Naive thymus-derived CD4-positive, alpha-beta T cell (primary cell): ENCODE data around the gene ZFP69B. TPM values are rescaled to one million over a fixed set of nuclear protein-coding genes. Genes with fewer than 3 reads are reported as not detected.
A peak's percentile ranks its signal among the peaks of the same experiment; 100 is the strongest.

Experiments
- ATAC-seq: fragments of 150-1000 bp; cut with Tn5 transposase; 2 replicates; pipeline ENCODE4 v1.10.0; 2021; ENCODE audit warnings: mild to moderate bottlenecking, moderate library complexity
- CTCF ChIA-PET: fragments of 350-600 bp; sonication (Branson Sonifier 250); formaldehyde crosslinking; loops from one replicate; lab custom pipeline; 2021; ENCODE audit warnings: antibody characterized with exemption; lab: Charles Lee
- POLR2A ChIA-PET: fragments of 350-600 bp; sonication (Branson Sonifier 250); formaldehyde crosslinking; loops from one replicate; lab custom pipeline; 2021; ENCODE audit warnings: antibody characterized with exemption, inconsistent platforms; lab: Charles Lee
- DNase-seq, 9 donors: peaks; one replicate each; pipeline versions ENCODE4 v3.0.0 to v3.0.0-alpha.2; 2020 to 2022; ENCODE audit warnings: mixed read lengths in 1 of 9
- H3K27ac ChIP-seq: one replicate; pipeline ENCODE4 v1.7.0; 2013; ENCODE audit warnings: mild to moderate bottlenecking, low read depth, low read length, moderate library complexity
- H3K27me3 ChIP-seq, 2 donors: one replicate each; pipeline ENCODE4 v1.7.0; 2013; ENCODE audit warnings: low read length in 2 of 2, mild to moderate bottlenecking in 2 of 2, moderate library complexity in 2 of 2; ENCODE audit not compliant: control insufficient read depth in 2 of 2, insufficient read depth in 2 of 2
- H3K36me3 ChIP-seq, 3 experiments: 1 replicate in 2 of 3; 2 replicates in 1 of 3; pipeline ENCODE4 v1.7.0; 2013; ENCODE audit warnings: low read length in 3 of 3, mild to moderate bottlenecking in 3 of 3, moderate library complexity in 1 of 3; ENCODE audit not compliant: insufficient read depth in 3 of 3, control insufficient read depth in 2 of 3
- H3K4me1 ChIP-seq, 2 donors: one replicate each; pipeline ENCODE4 v1.7.0; 2013; ENCODE audit warnings: low read length in 2 of 2, mild to moderate bottlenecking in 2 of 2, moderate library complexity in 1 of 2; ENCODE audit not compliant: control insufficient read depth in 2 of 2, insufficient read depth in 2 of 2
- H3K4me3 ChIP-seq: 2 replicates; pipeline ENCODE4 v1.7.0; 2013; ENCODE audit warnings: mild to moderate bottlenecking, low read length
- H3K9me3 ChIP-seq, 3 experiments: 1 replicate in 2 of 3; 2 replicates in 1 of 3; pipeline ENCODE4 v1.7.0; 2013; ENCODE audit warnings: low read length in 3 of 3; ENCODE audit not compliant: control insufficient read depth in 2 of 3
- H3K27ac Mint-ChIP-seq, 9 donors: one replicate each; pipeline ENCODE4 v1.8.0; 2020 to 2022; ENCODE audit warnings: mixed read lengths in 9 of 9, mild to moderate bottlenecking in 8 of 9, moderate library complexity in 5 of 9, inconsistent platforms in 2 of 9
- H3K27me3 Mint-ChIP-seq, 5 donors: one replicate each; pipeline ENCODE4 v1.8.0; 2021 to 2022; ENCODE audit warnings: mixed read lengths in 5 of 5, mild to moderate bottlenecking in 1 of 5
- H3K36me3 Mint-ChIP-seq, 5 donors: one replicate each; pipeline ENCODE4 v1.8.0; 2020 to 2022; ENCODE audit warnings: mixed read lengths in 5 of 5, mild to moderate bottlenecking in 3 of 5, inconsistent platforms in 1 of 5
- H3K4me1 Mint-ChIP-seq, 7 donors: one replicate each; pipeline ENCODE4 v1.8.0; 2020 to 2022; ENCODE audit warnings: mixed read lengths in 7 of 7, mild to moderate bottlenecking in 3 of 7, inconsistent platforms in 1 of 7
- H3K4me3 Mint-ChIP-seq, 10 donors: one replicate each; pipeline ENCODE4 v1.8.0; 2020 to 2022; ENCODE audit warnings: mild to moderate bottlenecking in 10 of 10, mixed read lengths in 10 of 10, moderate library complexity in 6 of 10, inconsistent platforms in 2 of 10
- H3K9me3 Mint-ChIP-seq, 11 donors: one replicate each; pipeline ENCODE4 v1.8.0; 2020 to 2022; ENCODE audit warnings: mixed read lengths in 11 of 11, mild to moderate bottlenecking in 4 of 11, inconsistent platforms in 1 of 11, moderate library complexity in 1 of 11
- intact Hi-C, 2 donors: fragments of 100-400 bp; cut with micrococcal nuclease; formaldehyde crosslinking; loops; one replicate each; pipeline ENCODE4 v1.15.1; 2023
- polyA plus RNA-seq, 2 donors: library from polyadenylated mRNA; unstranded; fragments of 300-500 nt; fragmentation: Illumina TruSeq; gene quantifications; one replicate each; pipeline ENCODE4 v1.2.3, GENCODE V29; 2021
- total RNA-seq, 6 experiments: library from RNA in 5 of 6; stranded (reverse) in 5 of 6; gene quantifications; 1 replicate in 5 of 6; 2 replicates in 1 of 6; pipeline ENCODE4 v1.2.3 and lab custom pipeline; 2021 to 2026

ZFP69B gene
- total and polyA plus RNA-seq, 7 experiments from 2014 or later = 2.2 to 8.3 (median 3.6) TPM

GRCh38 chr1:40432644-40433390 is 17.5 kb upstream of the ZFP69B start:
- Histone ChIP-seq H3K4me3 (no peak overlapping the region), H3K27ac (no peak overlapping the region), H3K4me1 (no peaks in the 10 kb centered on the region), H3K9me3 (no peaks in the 10 kb centered on the region), H3K36me3 (no peaks in the 10 kb centered on the region), H3K27me3 (no peaks in the 10 kb centered on the region)
- intact Hi-C loops = no loop called here
- H3K36me3 Mint-ChIP-seq = peaks cover 0 to 43% (median 4%) of the 10 kb centered on the region in 5 donors
- peaks cover 0 to 7% (median 0%) of the 10 kb centered on the region in 11 donors for H3K9me3 Mint-ChIP-seq
- no peak for DNase-seq
- H3K4me1 Mint-ChIP-seq = no peaks in the 10 kb centered on the region
- POLR2A ChIA-PET = interaction anchor here (0.6 to 0.7 kb wide), 2 partner anchors 37 to 126 kb away, joined by 4 to 5 read pairs; no protein-coding TSS in a partner anchor
- CTCF ChIA-PET = interaction anchor here (1.1 to 1.3 kb wide), 2 partner anchors 84 to 281 kb away, joined by 6 to 9 read pairs; no protein-coding TSS in a partner anchor
- no peak overlapping the region for H3K4me3 Mint-ChIP-seq
- no peak for ATAC-seq
- no peaks in the 10 kb centered on the region for H3K27me3 Mint-ChIP-seq
- peak overlapping the region in 1 of 9 donors; percentile 9 for H3K27ac Mint-ChIP-seq

DNA sequence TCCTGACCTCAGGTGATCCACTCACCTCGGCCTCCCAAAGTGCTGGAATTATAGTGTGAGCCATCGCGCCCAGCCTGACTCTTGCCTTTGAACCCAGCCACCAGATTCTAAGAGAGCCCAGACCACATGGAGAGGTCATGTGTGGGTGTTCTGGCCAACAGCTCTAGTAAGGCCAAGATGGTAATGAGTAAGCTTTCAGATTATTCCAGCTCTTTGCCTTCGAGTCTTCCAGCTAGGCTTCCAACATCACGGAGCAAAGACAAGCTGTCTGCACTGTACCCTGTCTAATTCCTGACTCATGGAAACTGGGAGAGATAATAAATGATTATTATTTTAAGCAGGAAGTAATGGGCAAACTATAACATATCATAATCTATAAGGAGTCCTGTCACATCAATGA is 14.8 kb upstream of the ZFP69B start:
- Mint-ChIP-seq H3K9me3 (peaks cover 0 to 5% (median 0%) of the 10 kb centered on the region in 11 donors), H3K27ac (no peak overlapping the region), H3K4me3 (no peak overlapping the region), H3K27me3 (no peaks in the 10 kb centered on the region), H3K36me3 (peaks cover 0 to 46% (median 4%) of the 10 kb centered on the region in 5 donors), H3K4me1 (peaks cover 0 to 5% (median 0%) of the 10 kb centered on the region in 7 donors)
- POLR2A ChIA-PET = no interaction called here
- ATAC-seq (no peak), DNase-seq (no peak)
- no peak overlapping the region for H3K4me3 ChIP-seq
- CTCF ChIA-PET = interaction anchor here (0.6 to 3.1 kb wide), 2 partner anchors 291 to 327 kb away, joined by 3 to 9 read pairs; no protein-coding TSS in a partner anchor
- H3K36me3 ChIP-seq = no peaks in the 10 kb centered on the region
- H3K9me3 ChIP-seq = no peaks in the 10 kb centered on the region
- no peaks in the 10 kb centered on the region for H3K27me3 ChIP-seq
- H3K27ac ChIP-seq = no peak overlapping the region
- H3K4me1 ChIP-seq = no peaks in the 10 kb centered on the region
- intact Hi-C loops = no loop called here

DNA sequence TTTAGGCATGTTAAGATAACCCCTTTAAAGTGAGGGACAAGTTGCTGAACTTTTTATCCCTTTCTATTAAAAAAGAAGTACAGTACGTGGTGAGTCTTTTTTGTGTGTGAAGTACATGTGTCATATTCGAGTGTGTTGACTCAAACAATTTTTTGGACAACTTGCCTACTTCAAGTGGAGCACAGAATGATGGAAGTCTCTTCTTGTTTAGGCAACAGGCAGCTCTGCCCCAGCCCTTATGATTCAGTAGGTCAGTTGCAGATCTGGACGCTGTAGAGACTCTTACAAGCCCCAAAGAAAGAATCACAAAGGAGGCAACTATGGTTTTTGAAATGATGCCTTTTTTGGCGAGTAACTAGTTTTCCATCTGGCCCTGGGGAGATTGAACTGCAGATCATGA is 14.4 kb upstream of the ZFP69B start:
- peak overlapping the region in 1 of 9 donors; percentile 23 for H3K27ac Mint-ChIP-seq
- ChIA-PET POLR2A (no interaction called here), CTCF (interaction anchor here (3.1 kb wide), 1 partner anchor 292 kb away, joined by 9 read pairs; no protein-coding TSS in a partner anchor)
- no peak for DNase-seq
- H3K36me3 Mint-ChIP-seq = peaks cover 0 to 45% (median 4%) of the 10 kb centered on the region in 5 donors
- Histone ChIP-seq H3K9me3 (no peaks in the 10 kb centered on the region), H3K27ac (no peak overlapping the region), H3K27me3 (no peaks in the 10 kb centered on the region), H3K36me3 (no peaks in the 10 kb centered on the region), H3K4me1 (no peaks in the 10 kb centered on the region), H3K4me3 (no peak overlapping the region)
- intact Hi-C loops = no loop called here
- no peak overlapping the region for H3K4me3 Mint-ChIP-seq
- ATAC-seq = no peak
- peaks cover 0 to 5% (median 0%) of the 10 kb centered on the region in 11 donors for H3K9me3 Mint-ChIP-seq
- H3K27me3 Mint-ChIP-seq = no peaks in the 10 kb centered on the region
- H3K4me1 Mint-ChIP-seq = peaks cover 0 to 5% (median 0%) of the 10 kb centered on the region in 7 donors

DNA sequence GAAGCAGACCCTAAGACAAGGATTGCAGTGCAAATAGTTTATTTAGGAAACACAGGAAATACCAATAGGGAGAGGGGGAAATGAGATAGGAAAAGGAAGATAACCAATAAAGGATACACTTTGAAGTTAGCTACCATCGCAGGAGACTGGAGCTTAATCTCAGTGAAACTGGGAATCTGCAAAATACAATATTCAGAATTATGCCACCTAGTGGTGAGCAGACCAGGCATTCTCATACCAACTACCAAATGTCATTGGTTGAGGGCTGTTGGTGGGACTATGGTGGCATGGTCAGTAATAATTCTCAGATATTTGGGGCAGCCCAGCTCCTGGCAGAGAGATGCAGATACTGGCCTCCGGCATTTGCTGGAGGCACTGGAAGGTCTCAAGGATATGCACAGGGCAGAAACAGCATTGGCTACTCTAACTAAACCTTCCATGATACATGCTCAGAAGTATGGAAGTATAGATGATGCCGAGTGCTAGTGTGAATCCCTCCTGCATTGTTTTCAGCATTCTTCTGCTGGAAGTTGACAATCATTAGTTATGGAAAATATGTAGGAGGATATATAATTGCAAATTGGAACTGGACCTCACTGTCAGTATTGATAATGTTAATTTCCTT is 11.8 kb upstream of the ZFP69B start:
- Histone ChIP-seq H3K27me3 (no peaks in the 10 kb centered on the region), H3K36me3 (no peaks in the 10 kb centered on the region), H3K4me1 (no peaks in the 10 kb centered on the region), H3K27ac (no peak overlapping the region), H3K4me3 (no peak overlapping the region), H3K9me3 (no peaks in the 10 kb centered on the region)
- ATAC-seq (peak; percentile 72), DNase-seq (peak in 5 of 9 donors; percentile 17 to 41 (median 31))
- ChIA-PET CTCF (interaction anchor here (1.0 to 3.7 kb wide), 8 partner anchors 10 to 298 kb away, joined by 3 to 22 read pairs (median 5); partner anchors contain the start of gene ZNF684), POLR2A (interaction anchor here (0.6 kb wide), 2 partner anchors 93 to 229 kb away, joined by 3 to 4 read pairs; no protein-coding TSS in a partner anchor)
- intact Hi-C loops = loop anchor here (1.0 kb wide), 2 partner anchors 285 to 294 kb away; no protein-coding TSS in a partner anchor
- H3K36me3 Mint-ChIP-seq = peaks cover 0 to 37% (median 4%) of the 10 kb centered on the region in 5 donors
- peaks cover 0 to 6% (median 0%) of the 10 kb centered on the region in 11 donors for H3K9me3 Mint-ChIP-seq
- peaks cover 0 to 5% (median 0%) of the 10 kb centered on the region in 7 donors for H3K4me1 Mint-ChIP-seq
- no peak overlapping the region for H3K27ac Mint-ChIP-seq
- no peak overlapping the region for H3K4me3 Mint-ChIP-seq
- H3K27me3 Mint-ChIP-seq = no peaks in the 10 kb centered on the region

DNA sequence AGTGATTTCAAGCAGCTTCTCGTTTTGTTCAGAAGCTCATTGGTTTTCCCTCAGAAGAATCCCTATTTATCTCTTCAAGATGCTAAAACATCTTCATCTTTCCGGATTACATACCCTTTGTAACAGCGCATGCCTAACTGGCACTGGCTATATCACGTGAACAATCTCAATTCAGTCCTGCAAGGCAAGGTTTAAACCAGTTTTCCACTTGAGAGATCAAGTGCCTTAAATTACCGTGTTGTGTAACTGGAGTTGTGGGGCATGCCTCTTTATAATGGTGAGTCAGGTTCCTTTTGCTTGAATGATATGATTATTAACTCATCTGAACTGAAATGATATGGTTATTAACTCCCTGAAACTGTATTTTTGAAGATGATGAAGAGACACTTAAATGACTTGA is 11.0 kb upstream of the ZFP69B start:
- H3K4me1 Mint-ChIP-seq = peaks cover 0 to 5% (median 0%) of the 10 kb centered on the region in 7 donors
- CTCF ChIA-PET = interaction anchor here (0.9 to 3.7 kb wide), 7 partner anchors 11 to 295 kb away, joined by 3 to 22 read pairs (median 5); partner anchors contain the start of gene ZFP69B
- Histone ChIP-seq H3K4me3 (no peak overlapping the region), H3K4me1 (no peaks in the 10 kb centered on the region), H3K27ac (no peak overlapping the region), H3K27me3 (no peaks in the 10 kb centered on the region), H3K9me3 (no peaks in the 10 kb centered on the region), H3K36me3 (no peaks in the 10 kb centered on the region)
- no peaks in the 10 kb centered on the region for H3K27me3 Mint-ChIP-seq
- H3K36me3 Mint-ChIP-seq = peaks cover 0 to 37% (median 9%) of the 10 kb centered on the region in 5 donors
- H3K9me3 Mint-ChIP-seq = peaks cover 0 to 10% (median 0%) of the 10 kb centered on the region in 11 donors
- H3K27ac Mint-ChIP-seq = no peak overlapping the region
- intact Hi-C loops = no loop called here
- H3K4me3 Mint-ChIP-seq = no peak overlapping the region
- POLR2A ChIA-PET = interaction anchor here (0.6 kb wide), 1 partner anchor 18 kb away, joined by 3 read pairs; no protein-coding TSS in a partner anchor
- no peak for ATAC-seq
- DNase-seq = no peak
